ENCODE measurements around the gene ARHGAP11A.
A peak's percentile ranks its signal among the peaks of the same experiment; 100 is the strongest.
"Not testable (repeated sequence)": the region's sequence is repeated elsewhere in the genome, so short reads cannot be mapped to it uniquely, and the experiment has no call there.

ARHGAP11A gene, protein sequence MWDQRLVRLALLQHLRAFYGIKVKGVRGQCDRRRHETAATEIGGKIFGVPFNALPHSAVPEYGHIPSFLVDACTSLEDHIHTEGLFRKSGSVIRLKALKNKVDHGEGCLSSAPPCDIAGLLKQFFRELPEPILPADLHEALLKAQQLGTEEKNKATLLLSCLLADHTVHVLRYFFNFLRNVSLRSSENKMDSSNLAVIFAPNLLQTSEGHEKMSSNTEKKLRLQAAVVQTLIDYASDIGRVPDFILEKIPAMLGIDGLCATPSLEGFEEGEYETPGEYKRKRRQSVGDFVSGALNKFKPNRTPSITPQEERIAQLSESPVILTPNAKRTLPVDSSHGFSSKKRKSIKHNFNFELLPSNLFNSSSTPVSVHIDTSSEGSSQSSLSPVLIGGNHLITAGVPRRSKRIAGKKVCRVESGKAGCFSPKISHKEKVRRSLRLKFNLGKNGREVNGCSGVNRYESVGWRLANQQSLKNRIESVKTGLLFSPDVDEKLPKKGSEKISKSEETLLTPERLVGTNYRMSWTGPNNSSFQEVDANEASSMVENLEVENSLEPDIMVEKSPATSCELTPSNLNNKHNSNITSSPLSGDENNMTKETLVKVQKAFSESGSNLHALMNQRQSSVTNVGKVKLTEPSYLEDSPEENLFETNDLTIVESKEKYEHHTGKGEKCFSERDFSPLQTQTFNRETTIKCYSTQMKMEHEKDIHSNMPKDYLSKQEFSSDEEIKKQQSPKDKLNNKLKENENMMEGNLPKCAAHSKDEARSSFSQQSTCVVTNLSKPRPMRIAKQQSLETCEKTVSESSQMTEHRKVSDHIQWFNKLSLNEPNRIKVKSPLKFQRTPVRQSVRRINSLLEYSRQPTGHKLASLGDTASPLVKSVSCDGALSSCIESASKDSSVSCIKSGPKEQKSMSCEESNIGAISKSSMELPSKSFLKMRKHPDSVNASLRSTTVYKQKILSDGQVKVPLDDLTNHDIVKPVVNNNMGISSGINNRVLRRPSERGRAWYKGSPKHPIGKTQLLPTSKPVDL

DNA sequence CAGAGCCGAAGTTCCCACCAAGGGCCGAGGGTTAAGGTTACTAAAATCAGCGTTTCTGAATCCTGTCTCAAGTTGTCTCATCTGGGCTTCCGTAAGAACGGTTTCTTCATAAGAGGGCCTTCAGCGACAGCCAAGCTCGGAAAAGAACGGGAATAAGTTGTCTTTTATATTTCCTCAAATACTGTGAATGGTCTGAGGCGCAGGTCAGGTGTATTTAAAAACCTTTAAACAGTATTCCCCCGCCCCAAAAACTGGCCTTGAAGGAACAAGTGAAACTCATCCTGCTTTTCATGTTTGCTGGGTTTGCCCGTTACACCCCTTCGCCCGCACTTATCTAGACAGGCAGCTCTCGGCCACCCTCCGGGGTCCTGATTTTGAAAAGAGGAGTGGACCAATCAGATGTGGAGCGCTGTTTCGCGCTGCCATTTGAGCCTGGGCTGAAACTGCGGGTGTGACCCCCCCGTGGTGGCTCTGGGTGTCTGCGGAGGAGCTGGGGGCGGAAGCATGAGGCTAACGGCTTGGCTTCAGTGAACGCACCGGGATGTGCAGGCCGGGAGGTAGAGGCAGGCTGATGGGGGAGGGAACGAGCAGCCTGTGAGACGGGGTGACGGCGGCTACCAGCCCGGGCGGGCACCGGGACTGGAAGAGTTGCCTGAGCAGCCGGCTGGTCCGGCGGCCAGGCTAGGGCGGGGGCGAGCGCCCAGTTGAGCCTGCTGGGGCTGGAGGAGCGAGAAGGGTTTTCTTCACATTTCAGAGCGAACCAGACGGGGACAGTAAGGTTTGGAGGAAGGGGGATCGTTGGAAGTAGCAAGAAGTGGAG, at the start of gene ARHGAP11A:
Gene ARHGAP11A, plus strand, starts transcription at position 454 of the 820 bp plus-strand sequence. CDS start 708 bp downstream, outside the sequence.
- DNase-seq (ENCODE audit: low spot score): peak; percentile 55

DNA sequence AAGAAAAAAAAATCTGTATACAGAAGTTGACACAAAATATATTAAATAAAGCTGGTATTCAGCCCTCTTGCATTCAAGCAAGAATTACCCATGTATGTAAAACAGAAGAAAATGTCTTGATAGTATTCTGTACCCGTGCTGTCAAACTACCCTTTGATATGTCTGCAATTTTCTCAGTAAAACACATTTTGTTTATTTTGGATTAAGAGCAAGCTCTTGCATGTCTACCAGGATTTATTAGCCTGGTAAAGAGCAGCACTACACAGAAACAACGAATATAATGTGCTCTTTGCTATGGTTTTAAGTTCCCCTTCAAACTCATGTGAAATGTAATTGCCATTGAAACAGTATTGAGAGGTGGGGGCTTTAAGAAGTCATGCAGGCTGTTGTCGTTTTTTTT, 46.3 kb upstream of the ARHGAP11A start:
- DNase-seq (ENCODE audit: low spot score): not testable (repeated sequence)

DNA sequence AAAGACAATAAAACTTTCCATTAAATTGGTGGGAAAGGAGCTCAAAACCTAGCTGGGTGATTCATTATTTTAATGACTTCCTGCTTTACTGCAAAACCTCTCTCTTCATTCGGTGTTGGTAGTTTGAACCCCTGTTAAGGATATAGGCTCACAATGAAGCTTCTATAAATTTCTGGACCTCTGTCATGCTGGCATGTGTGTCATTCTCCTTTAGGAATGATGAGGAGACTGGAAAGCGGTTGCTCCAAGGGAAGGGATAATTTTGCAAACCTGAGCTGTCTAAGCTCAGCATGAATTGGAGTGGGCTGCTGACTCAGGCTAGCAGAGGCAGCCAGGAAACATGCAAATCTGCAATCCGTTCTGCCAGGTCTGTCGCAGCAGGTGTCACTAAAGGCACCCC, 36.8 kb upstream of the ARHGAP11A start:
- DNase-seq (ENCODE audit: low spot score): not testable (repeated sequence)

DNA sequence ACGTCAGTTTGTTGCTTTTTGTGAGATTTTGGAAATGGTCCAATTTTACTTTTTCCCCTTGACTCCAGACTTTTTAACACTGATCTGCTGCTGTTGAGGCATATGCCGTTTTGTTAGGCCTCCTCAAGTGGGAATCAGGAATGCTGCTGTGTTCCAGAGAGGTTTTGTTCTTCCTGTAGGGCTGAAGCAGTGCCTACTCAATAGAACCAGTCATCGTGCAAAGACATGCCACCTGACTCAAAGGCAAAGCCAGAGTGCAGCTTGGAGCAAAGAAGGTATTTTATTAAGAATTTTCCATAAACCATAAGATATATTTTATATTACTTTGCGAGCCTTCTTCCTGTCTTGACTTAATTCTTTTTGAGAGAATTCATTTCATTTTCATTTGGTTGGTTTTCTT, 29.5 kb upstream of the ARHGAP11A start:
- DNase-seq (ENCODE audit: low spot score): not testable (repeated sequence)

DNA sequence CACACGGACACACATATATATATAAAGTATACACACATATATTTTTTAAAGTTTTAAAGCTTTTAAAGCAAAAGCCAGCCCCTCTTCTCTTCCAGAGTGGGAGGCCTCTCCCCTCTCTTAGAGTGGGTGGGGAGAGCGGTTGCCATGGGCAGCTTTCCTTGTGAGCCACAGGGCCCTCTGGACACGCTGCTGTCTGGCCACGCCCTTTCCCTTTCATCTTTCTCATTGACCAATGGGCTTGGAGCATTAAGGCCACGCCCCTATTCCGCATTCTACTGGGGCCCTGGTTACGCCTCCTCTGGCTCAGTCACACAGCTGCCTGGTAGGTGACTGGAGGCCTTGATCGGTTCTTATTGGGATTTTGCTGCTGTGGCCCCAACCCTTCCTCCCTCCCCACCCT, 22.2 kb upstream of the ARHGAP11A start, which contains the start of gene GOLGA8N:
Gene GOLGA8N, plus strand, starts transcription at position 306 of the 400 bp plus-strand sequence.
- DNase-seq (ENCODE audit: low spot score): not testable (repeated sequence)

DNA sequence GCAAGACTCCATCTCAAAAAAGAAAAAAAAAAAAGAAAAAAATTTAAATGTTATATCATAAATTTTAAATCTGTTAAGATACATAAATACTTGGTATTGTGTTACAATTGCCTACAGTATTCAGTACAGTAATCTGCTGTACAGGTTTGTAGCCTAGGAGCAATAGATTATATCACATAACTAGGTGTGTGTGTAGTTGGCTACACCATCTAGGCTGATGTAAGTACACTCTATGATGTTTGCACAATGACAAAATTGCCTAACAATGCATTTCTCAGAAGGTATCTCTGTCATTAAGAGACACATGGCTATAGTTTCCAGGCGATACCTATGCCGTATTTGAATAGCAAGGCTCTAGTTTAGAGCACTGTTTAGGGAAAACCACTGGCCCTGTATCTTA, 5.8 kb upstream of the ARHGAP11A start:
- DNase-seq (ENCODE audit: low spot score): not testable (repeated sequence)

DNA sequence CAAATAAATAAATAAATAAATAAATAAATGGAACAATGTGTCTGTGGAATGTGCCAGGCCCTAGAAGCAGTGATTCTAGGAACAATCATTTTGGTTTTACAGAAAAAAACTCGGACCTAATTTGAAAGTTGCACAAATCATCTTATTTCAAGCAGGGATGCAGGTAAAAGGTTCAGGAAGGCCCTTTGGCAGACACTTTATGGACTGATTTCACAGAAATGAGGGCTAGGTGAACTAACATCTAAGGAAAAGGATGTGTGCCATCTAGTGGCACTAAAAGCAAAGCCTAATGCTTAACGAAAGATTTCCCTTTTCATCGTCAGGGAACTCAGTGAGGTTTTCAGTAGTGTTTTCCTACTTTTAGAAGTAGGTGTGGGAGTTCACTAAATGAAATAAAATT, 4.6 kb upstream of the ARHGAP11A start:
- DNase-seq (ENCODE audit: low spot score): not testable (repeated sequence)

DNA sequence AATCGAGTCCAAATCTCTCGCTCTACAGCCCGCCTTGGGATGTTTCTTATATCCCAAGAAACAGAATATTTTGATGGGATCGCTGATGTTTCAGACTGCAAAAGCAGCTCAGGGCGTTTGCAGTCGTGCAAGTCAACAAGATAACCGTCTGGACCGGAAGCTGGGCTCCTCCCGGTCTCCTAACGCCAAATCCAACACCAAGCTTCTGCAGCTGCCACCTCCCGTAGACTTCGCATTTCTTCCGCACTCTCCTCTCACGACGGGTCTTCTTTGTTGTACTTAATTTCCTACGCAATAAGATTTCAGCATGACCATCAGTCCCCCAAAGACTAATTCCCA, 623 bp upstream of the ARHGAP11A start:
- not testable (repeated sequence) for DNase-seq (ENCODE audit: low spot score)

DNA sequence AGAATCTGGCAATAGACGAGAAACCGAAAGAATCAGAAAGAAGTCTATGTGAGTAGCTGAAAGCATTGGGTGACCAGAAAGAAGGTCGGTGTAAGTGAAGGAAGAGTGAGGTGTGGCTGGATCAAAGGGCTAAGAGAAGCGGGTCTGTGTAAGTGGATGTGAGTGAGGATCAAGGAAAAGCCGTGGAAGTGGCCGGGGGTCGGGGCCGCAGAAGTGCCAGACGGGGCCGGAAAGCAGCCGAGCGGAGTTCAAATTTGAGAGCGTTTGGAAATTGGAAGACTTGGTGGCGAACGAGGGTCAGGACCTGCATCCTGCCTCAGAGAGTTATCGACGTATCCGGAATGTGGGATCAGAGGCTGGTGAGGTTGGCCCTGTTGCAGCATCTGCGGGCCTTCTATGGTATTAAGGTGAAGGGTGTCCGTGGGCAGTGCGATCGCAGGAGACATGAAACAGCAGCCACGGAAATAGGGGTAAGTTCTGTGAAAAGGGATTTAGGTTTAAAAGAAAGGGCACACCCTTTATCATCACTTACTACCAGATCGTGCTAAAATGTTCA, 645 bp downstream of the ARHGAP11A start:
- DNase-seq (ENCODE audit: low spot score): not testable (repeated sequence)

DNA sequence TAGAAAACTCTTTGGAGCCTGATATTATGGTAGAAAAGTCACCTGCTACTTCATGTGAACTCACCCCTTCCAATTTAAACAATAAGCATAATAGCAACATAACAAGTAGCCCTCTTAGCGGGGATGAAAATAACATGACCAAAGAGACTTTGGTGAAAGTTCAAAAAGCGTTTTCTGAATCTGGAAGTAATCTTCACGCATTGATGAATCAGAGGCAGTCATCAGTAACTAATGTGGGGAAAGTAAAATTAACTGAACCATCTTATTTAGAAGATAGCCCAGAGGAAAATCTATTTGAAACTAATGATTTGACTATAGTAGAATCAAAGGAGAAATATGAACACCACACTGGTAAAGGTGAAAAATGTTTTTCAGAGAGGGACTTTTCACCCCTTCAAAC, 21.1 kb downstream of the ARHGAP11A start:
- DNase-seq (ENCODE audit: low spot score): no peak

DNA sequence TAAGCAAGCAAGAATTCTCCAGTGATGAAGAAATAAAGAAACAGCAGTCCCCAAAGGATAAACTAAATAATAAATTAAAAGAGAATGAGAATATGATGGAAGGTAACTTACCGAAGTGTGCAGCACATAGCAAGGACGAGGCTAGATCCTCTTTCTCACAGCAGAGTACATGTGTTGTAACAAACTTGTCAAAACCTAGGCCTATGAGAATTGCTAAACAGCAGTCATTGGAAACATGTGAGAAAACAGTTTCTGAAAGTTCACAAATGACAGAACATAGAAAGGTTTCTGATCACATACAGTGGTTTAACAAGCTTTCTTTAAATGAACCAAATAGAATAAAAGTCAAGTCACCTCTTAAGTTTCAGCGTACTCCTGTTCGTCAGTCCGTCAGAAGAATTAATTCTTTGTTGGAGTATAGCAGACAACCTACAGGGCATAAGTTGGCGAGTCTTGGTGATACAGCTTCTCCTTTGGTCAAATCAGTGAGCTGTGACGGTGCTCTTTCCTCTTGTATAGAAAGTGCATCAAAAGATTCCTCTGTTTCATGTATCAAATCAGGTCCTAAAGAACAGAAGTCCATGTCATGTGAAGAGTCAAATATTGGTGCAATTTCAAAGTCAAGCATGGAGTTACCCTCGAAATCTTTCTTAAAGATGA, 21.7 kb downstream of the ARHGAP11A start:
- DNase-seq (ENCODE audit: low spot score): no peak

DNA sequence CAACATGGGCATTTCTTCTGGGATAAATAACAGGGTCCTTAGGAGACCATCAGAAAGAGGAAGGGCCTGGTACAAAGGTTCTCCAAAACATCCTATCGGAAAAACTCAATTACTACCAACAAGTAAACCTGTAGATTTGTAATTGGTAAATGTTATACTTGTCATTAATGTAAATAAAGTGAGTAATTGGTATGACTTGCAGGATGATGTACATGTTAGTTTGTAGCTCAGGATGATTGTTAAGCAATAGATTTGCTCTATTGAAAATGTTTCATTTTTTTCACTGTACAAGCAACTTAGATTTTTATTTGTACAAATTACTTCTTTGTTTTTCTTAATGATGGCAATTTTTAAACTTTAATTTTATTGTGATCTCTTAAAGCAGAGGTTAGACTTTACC, 22.4 kb downstream of the ARHGAP11A start:
- no peak for DNase-seq (ENCODE audit: low spot score)

DNA sequence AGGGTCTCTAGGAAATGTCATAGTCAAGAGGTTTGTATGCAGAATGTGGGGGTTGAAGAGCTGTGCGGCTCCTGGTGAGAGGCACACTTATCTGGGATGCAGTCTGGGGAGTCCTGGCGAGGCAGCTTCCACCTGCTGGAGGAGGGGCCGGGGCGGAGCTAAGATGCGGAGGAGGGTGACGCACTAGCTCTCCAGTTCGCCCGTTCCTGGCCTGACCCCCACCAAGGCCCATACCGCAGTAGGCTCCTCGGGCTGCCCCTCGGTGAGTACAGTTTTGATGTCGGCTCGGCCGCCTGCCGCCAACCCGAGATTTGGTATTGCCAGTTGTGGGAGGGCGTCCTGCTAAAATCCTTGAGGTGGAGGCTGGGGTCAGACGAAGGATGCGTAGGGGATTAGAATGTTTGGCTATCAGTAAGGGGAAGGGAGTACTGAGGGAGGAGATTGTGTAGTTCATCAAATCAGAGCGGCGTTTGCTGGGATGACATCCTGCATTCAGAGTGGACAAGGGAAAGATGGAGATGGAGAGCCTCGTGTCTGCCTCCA, 26.3 kb downstream of the ARHGAP11A start, which contains the start of gene SCG5:
Gene SCG5, plus strand, starts transcription at position 194 of the 543 bp plus-strand sequence. CDS start 1,883 bp downstream, outside the sequence.
- DNase-seq (ENCODE audit: low spot score): no peak

DNA sequence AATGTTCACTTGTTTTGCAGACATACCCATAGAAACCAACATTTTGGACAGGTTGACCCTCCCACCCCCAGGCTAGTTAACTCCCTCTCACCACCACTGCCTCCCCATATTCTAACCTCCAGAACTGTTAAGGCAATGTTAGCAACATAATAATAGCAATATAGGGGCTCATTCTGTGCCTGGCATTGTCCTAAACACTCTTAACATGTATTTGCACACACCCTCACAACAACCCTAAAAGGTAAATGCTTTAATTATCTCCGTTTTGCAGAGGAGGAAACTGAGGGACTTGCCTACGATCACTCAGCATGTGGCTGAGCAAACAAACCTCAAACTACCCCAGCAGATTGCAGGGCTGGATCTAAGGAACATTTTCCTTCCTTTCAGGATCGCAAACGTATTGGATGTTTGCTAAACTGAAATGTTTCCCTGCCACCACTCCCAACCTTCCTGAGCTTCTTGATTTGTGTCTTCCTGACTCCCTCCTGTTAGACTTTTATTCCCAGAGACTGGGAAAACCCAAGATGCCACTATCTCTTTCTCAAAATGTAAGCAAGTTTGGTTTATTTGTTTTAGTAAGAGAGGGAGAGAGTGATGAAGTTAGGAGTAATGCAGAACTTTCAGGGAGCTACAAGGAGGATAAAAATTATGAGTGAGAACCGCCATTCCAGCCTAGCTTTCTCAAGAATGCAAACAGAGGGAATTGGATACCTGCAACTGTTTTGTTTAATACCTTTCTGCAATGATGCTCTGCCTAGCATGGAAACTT, 27.5 kb downstream of the ARHGAP11A start:
- DNase-seq (ENCODE audit: low spot score): no peak

DNA sequence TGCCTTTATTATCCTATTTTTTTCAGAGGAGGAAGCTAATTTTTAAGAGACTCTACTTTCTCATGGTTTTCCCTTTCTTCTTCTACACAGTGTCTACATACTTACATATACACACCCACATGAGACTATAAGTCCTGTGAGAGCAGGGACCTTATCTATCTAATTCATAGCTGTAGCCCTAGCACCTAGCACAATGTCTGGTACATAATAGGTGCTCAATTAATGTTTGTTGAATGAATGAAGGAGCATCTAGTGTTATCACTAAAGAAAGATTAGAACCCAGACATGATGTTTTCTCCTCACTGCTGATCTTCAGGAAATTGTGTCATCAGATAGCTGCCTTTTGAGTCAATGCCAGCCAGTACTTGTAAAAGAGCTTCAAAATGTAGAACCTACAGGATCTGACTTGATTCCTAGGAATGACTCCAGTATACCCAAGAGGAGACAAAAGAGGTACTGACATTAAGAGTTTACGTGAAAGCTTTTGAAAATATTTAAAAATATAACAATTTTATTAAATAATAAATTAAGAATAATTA, 28.7 kb downstream of the ARHGAP11A start:
- DNase-seq (ENCODE audit: low spot score): no peak

DNA sequence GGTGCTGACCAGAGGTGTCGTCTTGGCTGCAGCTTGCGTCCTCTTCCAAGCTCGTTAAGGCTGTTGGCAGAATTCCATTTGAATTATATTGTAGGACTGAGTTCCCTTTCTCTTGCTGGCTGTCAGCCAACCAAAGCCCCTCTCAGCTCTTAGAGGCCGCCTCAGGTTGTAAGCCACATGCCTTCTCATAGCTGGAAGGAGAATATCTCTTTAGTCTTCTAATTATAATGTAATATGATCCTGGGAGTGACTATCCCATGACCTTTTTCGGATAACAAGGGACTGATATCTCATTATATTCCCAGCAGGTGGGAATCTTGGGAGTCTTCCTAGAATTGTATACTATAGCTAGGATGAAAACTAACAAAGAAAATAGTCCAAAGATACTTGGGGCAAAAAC, 31.0 kb downstream of the ARHGAP11A start:
- no peak for DNase-seq (ENCODE audit: low spot score)

DNA sequence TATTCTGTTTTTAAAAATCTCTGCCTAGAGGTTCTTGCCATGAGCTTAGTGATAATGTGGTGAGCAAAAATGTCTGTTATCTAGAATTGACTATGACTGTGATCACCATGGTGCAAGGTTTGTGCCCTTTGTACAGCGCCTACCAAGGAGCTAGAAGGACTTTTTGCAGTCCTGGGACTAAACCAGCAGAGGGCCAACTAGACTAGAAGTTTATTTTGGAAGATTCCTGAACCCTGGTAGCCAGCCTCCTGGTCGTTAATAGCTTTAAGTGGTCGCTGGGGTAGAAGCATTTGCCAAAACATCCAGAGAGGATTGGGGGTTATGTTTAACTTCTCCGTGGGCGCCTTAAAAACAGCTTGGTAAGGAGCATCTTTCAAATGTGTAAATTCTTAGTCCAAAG, 34.0 kb downstream of the ARHGAP11A start:
- DNase-seq (ENCODE audit: low spot score): no peak

DNA sequence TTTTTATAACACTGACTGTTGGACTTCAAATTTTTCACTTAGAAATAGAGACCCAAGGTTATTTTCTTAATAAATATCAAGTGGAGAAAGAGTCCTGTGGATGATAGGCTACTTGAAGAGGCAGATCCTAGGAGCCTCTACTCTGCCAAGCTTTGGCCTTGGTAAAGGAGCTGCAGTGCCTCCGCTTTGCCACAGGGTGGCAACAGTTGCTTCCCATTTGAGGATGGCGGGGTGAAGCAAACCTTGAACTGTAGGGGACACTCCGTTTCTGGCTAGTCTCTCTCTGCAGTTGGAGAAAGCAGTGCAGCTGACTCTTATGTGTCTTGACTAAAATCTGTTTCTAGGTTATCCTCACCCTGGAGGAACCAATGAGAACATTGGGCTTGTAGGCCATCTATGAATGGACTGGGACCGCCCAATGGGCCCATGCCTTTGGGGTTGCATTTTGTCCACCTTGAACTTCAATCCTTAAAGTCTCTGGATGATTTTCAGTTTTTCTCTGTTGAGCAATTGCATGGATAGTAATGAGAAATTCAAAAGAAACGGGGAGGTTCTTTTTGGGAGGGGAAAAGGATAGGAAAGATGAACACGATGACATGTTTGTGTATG, 36.0 kb downstream of the ARHGAP11A start:
- peak; percentile 78 for DNase-seq (ENCODE audit: low spot score)

DNA sequence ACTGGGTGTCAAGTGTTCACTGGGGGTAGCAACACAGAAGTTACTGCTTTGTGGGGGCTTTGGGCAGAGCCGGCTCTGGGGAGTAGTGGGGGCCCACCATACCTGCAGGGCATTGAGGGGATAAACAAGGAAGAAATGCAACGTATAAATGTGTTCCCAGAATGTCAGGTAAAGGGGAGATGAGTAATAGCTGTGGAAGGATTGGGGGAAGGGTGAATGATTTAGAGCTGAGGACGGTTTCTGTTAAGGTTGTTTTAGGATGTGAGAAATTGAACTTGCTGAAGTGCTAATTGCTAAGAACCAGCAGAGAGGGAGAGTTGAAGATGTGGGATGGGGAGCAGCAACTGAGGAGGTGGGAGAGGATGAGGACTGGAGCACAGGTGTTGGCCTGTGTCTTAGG, 36.9 kb downstream of the ARHGAP11A start:
- no peak for DNase-seq (ENCODE audit: low spot score)

All from D341Med (cell line).